ENCODE results near the gene ZDHHC14. TPM values are rescaled to one million over a fixed set of nuclear protein-coding genes. Genes with fewer than 3 reads are reported as not detected.
A peak's percentile ranks its signal among the peaks of the same experiment; 100 is the strongest.

The ZDHHC14 gene
- total RNA-seq, 3 donors from 2014 or later = 9.1 to 10.5 (median 10.0) TPM

- intact Hi-C loops (cut with DNase I, micrococcal nuclease) = loop anchor here (5.0 to 10.0 kb wide), 2 partner anchors 347 to 355 kb away; partner anchors contain the start of gene TMEM242 (in 1 of the 2)
- ATAC-seq = no peak
- Histone ChIP-seq H3K4me3 (no peak overlapping the region), H3K4me1 (ENCODE audit: low read depth) (peaks cover 11% of the 10 kb centered on the region), H3K9me3 (no peaks in the 10 kb centered on the region), H3K36me3 (ENCODE audit: low read depth) (no peaks in the 10 kb centered on the region)
- DNase-seq = no peak
- TF ChIP-seq CTCF (IDR thresholded peaks at IDR 0.05) = no peak
Observed at GRCh38 chr6:157669323-157669722, 288.3 kb downstream of the ZDHHC14 start.

GRCh38 chr6:157669747-157670216 lies 288.8 kb downstream of the ZDHHC14 start:
- intact Hi-C loops (cut with DNase I, micrococcal nuclease) = loop anchor here (5.0 to 10.0 kb wide), 2 partner anchors 347 to 355 kb away; partner anchors contain the start of gene TMEM242 (in 1 of the 2)
- H3K4me3 ChIP-seq = no peak overlapping the region
- TF ChIP-seq CTCF (IDR thresholded peaks at IDR 0.05) = no peak
- ATAC-seq = peak; percentile 89
- no peaks in the 10 kb centered on the region for H3K36me3 ChIP-seq (ENCODE audit: low read depth)
- H3K9me3 ChIP-seq = no peaks in the 10 kb centered on the region
- DNase-seq = peak; percentile 78 to 84 (median 83)
- H3K4me1 ChIP-seq (ENCODE audit: low read depth) = peaks cover 11% of the 10 kb centered on the region

- no peak for TF ChIP-seq CTCF (IDR thresholded peaks at IDR 0.05)
- Histone ChIP-seq H3K9me3 (no peaks in the 10 kb centered on the region), H3K4me3 (no peak overlapping the region), H3K36me3 (ENCODE audit: low read depth) (no peaks in the 10 kb centered on the region), H3K4me1 (ENCODE audit: low read depth) (peaks cover 11% of the 10 kb centered on the region)
- intact Hi-C loops (cut with DNase I, micrococcal nuclease) = no loop called here
- DNase-seq (no peak), ATAC-seq (no peak)
Observed at GRCh38 chr6:157670466-157671186, 289.6 kb downstream of the ZDHHC14 start.

- Histone ChIP-seq H3K4me3 (no peak overlapping the region), H3K4me1 (ENCODE audit: low read depth) (peaks cover 8% of the 10 kb centered on the region), H3K9me3 (no peaks in the 10 kb centered on the region), H3K36me3 (ENCODE audit: low read depth) (no peaks in the 10 kb centered on the region)
- DNase-seq (no peak), ATAC-seq (no peak)
- TF ChIP-seq CTCF (IDR thresholded peaks at IDR 0.05) = no peak
- intact Hi-C loops (cut with DNase I, micrococcal nuclease) = no loop called here
Observed at GRCh38 chr6:157672726-157673412, 291.9 kb downstream of the ZDHHC14 start.

GRCh38 chr6:157673596-157673995 lies 292.6 kb downstream of the ZDHHC14 start:
- H3K4me1 ChIP-seq (ENCODE audit: low read depth) = peaks cover 8% of the 10 kb centered on the region
- H3K36me3 ChIP-seq (ENCODE audit: low read depth) = no peaks in the 10 kb centered on the region
- intact Hi-C loops (cut with DNase I, micrococcal nuclease) = no loop called here
- DNase-seq = no peak
- H3K4me3 ChIP-seq = no peak overlapping the region
- ATAC-seq = no peak
- no peaks in the 10 kb centered on the region for H3K9me3 ChIP-seq
- TF ChIP-seq CTCF (IDR thresholded peaks at IDR 0.05) = no peak
